Measurements from ENCODE around the gene CTDSPL2.

DNA sequence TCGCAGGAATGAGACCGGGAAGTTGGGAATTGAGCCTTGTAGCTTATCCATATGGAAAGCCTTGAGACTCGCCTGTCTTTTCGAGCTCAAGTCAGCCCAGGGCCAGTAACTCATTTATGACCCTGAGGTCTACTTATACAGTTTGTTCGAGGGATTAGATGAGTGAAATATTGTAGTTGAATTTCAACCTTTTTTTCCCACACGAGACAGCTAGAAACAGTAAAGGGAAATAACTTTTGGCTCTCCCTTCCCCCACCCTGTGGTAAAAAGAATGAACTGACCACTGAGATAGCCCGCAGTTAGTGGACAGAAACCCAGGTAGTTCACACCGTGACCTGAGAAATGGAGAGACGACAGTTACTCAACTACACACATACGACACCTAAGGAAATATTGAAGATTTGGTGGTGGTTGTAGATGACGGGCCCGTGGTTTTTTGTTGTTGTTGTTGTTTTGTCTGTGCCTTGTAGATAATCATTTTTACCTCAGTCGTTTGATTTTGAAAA, 110.4 kb downstream of the CTDSPL2 start:
- TF ChIP-seq CTCF (conservative IDR thresholded peaks at IDR 0.05 in 1 of 2, IDR thresholded peaks at IDR 0.05 in 1 of 2; ENCODE audit: extremely low read depth in 1 of 2, insufficient read depth in 1 of 2, low read depth in 1 of 2, low read length in 2 of 2) (no peak), EZH2 (IDR thresholded peaks at IDR 0.05; ENCODE audit: borderline replicate concordance, low read length) (no peak)

Measured in mammary epithelial cell (primary cell).